ENCODE data around the gene SH3D21.

The SH3D21 gene

DNA sequence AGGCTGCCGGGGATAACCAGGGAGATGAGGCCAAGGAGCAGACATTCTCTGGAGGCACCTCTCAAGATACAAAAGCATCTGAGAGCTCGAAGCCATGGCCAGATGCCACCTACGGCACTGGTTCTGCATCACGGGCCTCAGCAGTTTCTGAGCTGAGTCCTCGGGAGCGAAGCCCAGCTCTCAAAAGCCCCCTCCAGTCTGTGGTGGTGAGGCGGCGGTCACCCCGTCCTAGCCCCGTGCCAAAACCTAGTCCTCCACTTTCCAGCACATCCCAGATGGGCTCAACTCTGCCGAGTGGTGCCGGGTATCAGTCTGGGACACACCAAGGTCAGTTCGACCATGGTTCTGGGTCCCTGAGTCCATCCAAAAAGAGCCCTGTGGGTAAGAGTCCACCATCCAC is 19.4 kb upstream of the SH3D21 start:
- H3K27ac ChIP-seq: no peak overlapping the region
- no peak for TF ChIP-seq ZFX (IDR thresholded peaks at IDR 0.05)
- TF ChIP-seq, protein P1, sequence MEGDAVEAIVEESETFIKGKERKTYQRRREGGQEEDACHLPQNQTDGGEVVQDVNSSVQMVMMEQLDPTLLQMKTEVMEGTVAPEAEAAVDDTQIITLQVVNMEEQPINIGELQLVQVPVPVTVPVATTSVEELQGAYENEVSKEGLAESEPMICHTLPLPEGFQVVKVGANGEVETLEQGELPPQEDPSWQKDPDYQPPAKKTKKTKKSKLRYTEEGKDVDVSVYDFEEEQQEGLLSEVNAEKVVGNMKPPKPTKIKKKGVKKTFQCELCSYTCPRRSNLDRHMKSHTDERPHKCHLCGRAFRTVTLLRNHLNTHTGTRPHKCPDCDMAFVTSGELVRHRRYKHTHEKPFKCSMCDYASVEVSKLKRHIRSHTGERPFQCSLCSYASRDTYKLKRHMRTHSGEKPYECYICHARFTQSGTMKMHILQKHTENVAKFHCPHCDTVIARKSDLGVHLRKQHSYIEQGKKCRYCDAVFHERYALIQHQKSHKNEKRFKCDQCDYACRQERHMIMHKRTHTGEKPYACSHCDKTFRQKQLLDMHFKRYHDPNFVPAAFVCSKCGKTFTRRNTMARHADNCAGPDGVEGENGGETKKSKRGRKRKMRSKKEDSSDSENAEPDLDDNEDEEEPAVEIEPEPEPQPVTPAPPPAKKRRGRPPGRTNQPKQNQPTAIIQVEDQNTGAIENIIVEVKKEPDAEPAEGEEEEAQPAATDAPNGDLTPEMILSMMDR (conservative IDR thresholded peaks at IDR 0.05): no peak

DNA sequence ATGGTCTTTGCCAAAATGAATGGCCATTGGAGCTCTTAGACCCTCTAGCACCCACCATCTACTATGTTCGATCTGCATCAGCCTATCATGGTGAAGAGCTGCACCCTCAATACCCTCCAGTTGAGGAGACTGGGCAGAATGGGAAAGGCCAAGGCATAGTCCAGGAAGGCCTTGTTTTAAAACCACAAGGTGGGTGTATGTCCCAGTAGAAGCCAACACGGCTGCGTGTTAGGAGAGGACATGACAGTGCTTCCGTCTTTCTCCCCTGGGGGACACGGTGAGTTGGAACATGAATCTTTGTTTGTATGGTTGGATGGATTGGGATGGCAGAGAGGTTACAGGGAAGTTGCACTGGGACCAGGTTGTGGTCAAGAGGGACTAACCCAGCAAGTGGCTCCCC is 18.6 kb upstream of the SH3D21 start:
- no peak overlapping the region for H3K27ac ChIP-seq
- TF ChIP-seq, protein P1 (conservative IDR thresholded peaks at IDR 0.05): no peak
- no peak for TF ChIP-seq ZFX (IDR thresholded peaks at IDR 0.05)

DNA sequence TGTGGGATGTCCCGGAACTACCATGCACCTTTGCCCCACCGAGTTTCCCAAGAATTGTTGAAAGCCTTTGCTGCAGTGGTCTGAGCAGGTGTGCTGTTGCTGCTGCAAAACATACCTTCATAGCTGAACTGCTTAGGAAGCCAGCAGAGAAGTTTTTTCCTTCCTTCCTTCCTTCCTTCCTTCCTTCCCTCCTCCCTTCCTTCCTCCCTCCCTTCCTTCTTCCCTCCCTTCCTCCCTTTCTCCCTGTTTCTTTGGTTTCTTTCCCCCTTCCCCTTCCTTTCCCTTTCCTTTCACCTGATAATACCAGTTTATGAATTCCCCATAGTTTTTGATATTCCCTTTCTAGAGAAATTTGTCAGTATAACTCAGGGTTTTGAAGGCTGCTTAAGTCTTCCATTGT is 10.8 kb upstream of the SH3D21 start:
- no peak overlapping the region for H3K27ac ChIP-seq
- TF ChIP-seq, protein P1 (conservative IDR thresholded peaks at IDR 0.05): no peak
- no peak for TF ChIP-seq ZFX (IDR thresholded peaks at IDR 0.05)

DNA sequence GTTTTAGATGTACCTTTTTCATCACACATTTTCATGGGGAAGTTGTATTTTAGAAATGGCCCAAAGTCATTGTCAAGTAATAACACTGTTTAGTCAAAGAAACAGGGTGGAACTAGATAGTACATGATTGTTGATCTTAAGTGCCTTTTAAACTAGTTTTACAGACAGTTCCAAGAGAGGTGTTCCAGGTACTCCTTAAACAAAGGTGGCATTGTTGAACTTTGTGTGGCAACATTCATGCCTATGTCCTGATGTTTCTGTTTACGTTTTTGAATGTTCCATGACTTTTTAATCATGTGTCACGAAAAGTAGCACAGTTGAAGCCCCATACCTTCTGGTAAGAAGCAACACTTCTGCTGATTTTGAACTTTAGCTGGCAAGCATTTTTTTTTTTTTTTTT is 9.1 kb upstream of the SH3D21 start:
- TF ChIP-seq, protein P1 (conservative IDR thresholded peaks at IDR 0.05): no peak
- no peak for TF ChIP-seq ZFX (IDR thresholded peaks at IDR 0.05)
- H3K27ac ChIP-seq: peak overlapping the region; percentile 59

DNA sequence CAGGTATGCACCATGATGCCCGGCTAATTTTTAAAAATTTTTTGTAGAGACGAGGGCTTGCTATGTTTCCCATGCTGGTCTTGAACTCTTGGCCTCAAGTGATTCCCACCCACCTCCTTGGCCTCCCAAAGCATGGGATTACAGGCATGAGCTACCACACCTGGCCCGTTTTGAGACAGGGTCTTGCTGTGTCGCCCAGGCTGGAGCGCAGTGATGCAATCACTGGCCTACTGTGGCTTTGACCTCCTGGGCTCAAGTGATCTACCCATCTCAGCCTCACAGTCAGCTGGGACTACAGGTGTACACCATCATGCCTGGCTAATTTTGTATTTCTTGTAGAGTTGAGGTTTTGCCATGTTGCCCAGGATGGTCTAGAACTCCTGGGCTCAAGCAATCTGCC is 7.5 kb upstream of the SH3D21 start:
- TF ChIP-seq ZFX (IDR thresholded peaks at IDR 0.05): no peak
- TF ChIP-seq, protein P1 (conservative IDR thresholded peaks at IDR 0.05): no peak

DNA sequence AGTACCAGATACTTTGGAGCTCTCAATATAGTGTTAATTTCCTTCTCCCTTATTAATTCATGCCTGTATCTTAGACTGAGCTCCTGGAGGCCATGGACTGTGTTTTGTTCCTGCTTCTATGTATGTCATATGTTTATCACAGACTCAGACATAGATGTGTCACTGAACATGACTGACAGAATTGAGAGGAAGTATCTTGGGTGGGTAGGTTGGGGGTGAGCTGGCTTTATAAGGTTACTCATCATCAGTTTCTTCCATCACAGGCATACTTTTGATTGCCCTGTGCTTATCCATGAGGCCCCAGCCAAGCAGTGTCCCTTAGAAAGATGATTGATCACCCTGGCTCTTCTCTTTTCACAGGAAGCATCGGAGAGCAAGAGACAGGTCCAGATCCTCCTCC is 5.6 kb upstream of the SH3D21 start:
- peak overlapping the region; percentile 9; the same call in 1 of the 2 replicates for H3K27ac ChIP-seq
- TF ChIP-seq ZFX (IDR thresholded peaks at IDR 0.05): no peak
- TF ChIP-seq, protein P1 (conservative IDR thresholded peaks at IDR 0.05): no peak

More for the DNA sequence above, 7.5 kb upstream of the SH3D21 start:
- H3K27ac ChIP-seq: peak overlapping the region; percentile 53

DNA sequence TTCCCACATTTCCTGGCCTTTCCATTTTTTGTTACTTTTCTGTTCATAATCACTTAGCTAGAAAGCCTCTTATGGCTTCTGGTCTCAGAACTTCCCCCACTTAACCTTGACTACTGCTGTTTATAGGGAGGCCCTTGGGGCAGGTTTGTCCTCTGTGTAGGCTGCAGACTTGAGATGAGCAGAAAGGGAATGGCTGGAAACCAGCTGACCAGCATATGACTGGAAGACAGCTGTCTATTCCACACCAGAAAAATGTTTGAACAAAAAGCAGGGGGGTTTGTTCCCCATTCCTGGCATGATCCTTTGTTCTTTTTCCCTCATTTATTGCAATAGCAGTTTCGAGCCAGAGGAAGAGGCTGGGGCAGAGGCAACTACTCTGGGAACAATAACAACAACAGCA is 4.9 kb upstream of the SH3D21 start:
- no peak overlapping the region for H3K27ac ChIP-seq
- TF ChIP-seq ZFX (IDR thresholded peaks at IDR 0.05): no peak
- TF ChIP-seq, protein P1 (conservative IDR thresholded peaks at IDR 0.05): no peak
